Adrenal gland (tissue), 12 donors: Measurements from ENCODE around the gene GRAP2. TPM values are rescaled to one million over a fixed set of nuclear protein-coding genes. Genes with fewer than 3 reads are reported as not detected.

Source experiments
- DNase-seq, 7 donors: peaks; one replicate each; pipeline ENCODE4 v3.0.0-alpha.2; 2019 to 2020
- H3K27ac ChIP-seq, 5 donors: fragments of 200-600 bp; sonication (generic) in 4 of 5; 1 replicate in 3 of 5; 2 replicates in 2 of 5; pipeline versions ENCODE4 v1.5.1 to v1.8.0; 2016 to 2020; ENCODE audit warnings: mild to moderate bottlenecking in 1 of 5
- H3K27me3 ChIP-seq: fragments of 200-600 bp; 2 replicates; pipeline ENCODE4 v1.8.0; 2021
- H3K36me3 ChIP-seq, 2 donors: fragments of 200-600 bp; replicated peaks in 1 of 2; 1 replicate in 1 of 2; 2 replicates in 1 of 2; pipeline versions ENCODE4 v1.5.1 to v1.8.0; 2018 to 2022
- H3K4me1 ChIP-seq, 2 donors: fragments of 200-600 bp; replicated peaks in 1 of 2; 1 replicate in 1 of 2; 2 replicates in 1 of 2; pipeline versions ENCODE4 v1.5.1 to v1.8.0; 2018 to 2021
- H3K4me3 ChIP-seq, 4 donors: fragments of 200-600 bp; sonication (generic) in 3 of 4; one replicate each; pipeline ENCODE4 v1.5.1; 2016 to 2018
- H3K9me3 ChIP-seq, 3 donors: fragments of 200-600 bp; sonication (generic) in 1 of 3; replicated peaks in 1 of 3; 1 replicate in 2 of 3; 2 replicates in 1 of 3; pipeline versions ENCODE4 v1.5.1 to v1.8.0; 2016 to 2021
- CTCF ChIP-seq, 6 experiments: fragments of 450-650 bp in 4 of 6; fragments of 200-600 bp in 2 of 6; sonication (generic) in 1 of 6; IDR thresholded peaks; 1 replicate in 5 of 6; 2 replicates in 1 of 6; pipeline versions ENCODE4 v1.5.1 to v1.8.0; 2016 to 2021; ENCODE audit warnings: antibody characterized with exemption in 6 of 6, mild to moderate bottlenecking in 2 of 6, moderate library complexity in 1 of 6
- POLR2A ChIP-seq, 2 donors: fragments of 450-650 bp; IDR thresholded peaks; one replicate each; pipeline ENCODE4 v1.6.1; 2017; ENCODE audit warnings: antibody characterized with exemption in 2 of 2, mild to moderate bottlenecking in 2 of 2, moderate library complexity in 1 of 2
- WGBS, 4 donors: extraction: QIAGEN DNeasy Blood & Tissue Kit in 2 of 4; methylation state at CpG; one replicate each; pipeline versions ENCODE4 v1.1.5 to v1.1.7; 2013 to 2017; 5-methylcytosine and 5-hydroxymethylcytosine counted together
- intact Hi-C, 2 donors: fragments of 100-400 bp; cut with DNase I; formaldehyde crosslinking; loops; one replicate each; pipeline versions ENCODE4 v1.14.1 to v1.15.0; 2022 to 2023
- polyA plus RNA-seq, 3 donors: library from polyadenylated mRNA; stranded (reverse); fragments of 200-250 nt in 2 of 3; fragments of 350-450 nt in 1 of 3; fragmentation: Illumina TruSeq in 1 of 3; extraction: RNeasy Lipid Tissue Mini Kit (QIAGEN cat#74804) in 1 of 3; gene quantifications; one replicate each; pipeline ENCODE4 v1.2.3, GENCODE V29; 2013 to 2014
- total RNA-seq, 9 donors: library from RNA; depleted of rRNA in 4 of 9; stranded (reverse); fragments of >200 nt in 4 of 9; fragments of 120-200 nt in 1 of 9; fragmentation: NEBNext Ultra II Directional in 1 of 9; extraction: Animal tissue kit (Norgen Biotek cat#: 25700) in 1 of 9; gene quantifications; one replicate each; pipeline versions ENCODE4 v1.1.0 to v1.2.4, GENCODE V29; 2013 to 2023
- donor health status: healthy with polysubstance abuse.
- donor health status: Bipolar disorder and iron deficiency.
- donor health status: DM: yes; HTN: yes; CAD: no.
- donor health status: DM: no; HTN: no; CAD: no.
- donor health status: DM: no; HTN: no; CAD: no.
- donor health status: DM: yes; HTN: yes; CAD: no.

Gene GRAP2
- total and polyA plus RNA-seq, 12 donors, result 0.28 to 1.7 (median 0.61) TPM; not detected in 1

- H3K4me1 ChIP-seq, result peaks cover 0 to 6% of the 10 kb centered on the region in 2 donors
- TF ChIP-seq POLR2A (IDR thresholded peaks at IDR 0.05) (no peak), CTCF (IDR thresholded peaks at IDR 0.05) (no peak)
- no peak overlapping the region for H3K4me3 ChIP-seq
- no peaks in the 10 kb centered on the region for H3K27me3 ChIP-seq
- WGBS, 4 donors, result 55 to 67% (median 65%) methylated on average over 4 of the region's 4 CpGs
- no peak for DNase-seq
- H3K27ac ChIP-seq, result no peak overlapping the region
- H3K9me3 ChIP-seq, result no peaks in the 10 kb centered on the region
- intact Hi-C loops, result no loop called here
- no peaks in the 10 kb centered on the region for H3K36me3 ChIP-seq
These were observed 14.4 kb downstream of the GRAP2 start for GRCh38 chr22:39915295-39915726.

- 76 to 86% (median 79%) methylated on average over 3 of the region's 3 CpGs for WGBS, 4 donors
- Histone ChIP-seq H3K9me3 (no peaks in the 10 kb centered on the region), H3K27me3 (no peaks in the 10 kb centered on the region), H3K36me3 (no peaks in the 10 kb centered on the region), H3K27ac (no peak overlapping the region), H3K4me3 (no peak overlapping the region), H3K4me1 (peaks cover 0 to 6% of the 10 kb centered on the region in 2 donors)
- DNase-seq, result no peak
- intact Hi-C loops, result no loop called here
- no peak for TF ChIP-seq POLR2A (IDR thresholded peaks at IDR 0.05)
- no peak for TF ChIP-seq CTCF (IDR thresholded peaks at IDR 0.05)
These were observed 15.6 kb downstream of the GRAP2 start for GRCh38 chr22:39916496-39916895.

DNA sequence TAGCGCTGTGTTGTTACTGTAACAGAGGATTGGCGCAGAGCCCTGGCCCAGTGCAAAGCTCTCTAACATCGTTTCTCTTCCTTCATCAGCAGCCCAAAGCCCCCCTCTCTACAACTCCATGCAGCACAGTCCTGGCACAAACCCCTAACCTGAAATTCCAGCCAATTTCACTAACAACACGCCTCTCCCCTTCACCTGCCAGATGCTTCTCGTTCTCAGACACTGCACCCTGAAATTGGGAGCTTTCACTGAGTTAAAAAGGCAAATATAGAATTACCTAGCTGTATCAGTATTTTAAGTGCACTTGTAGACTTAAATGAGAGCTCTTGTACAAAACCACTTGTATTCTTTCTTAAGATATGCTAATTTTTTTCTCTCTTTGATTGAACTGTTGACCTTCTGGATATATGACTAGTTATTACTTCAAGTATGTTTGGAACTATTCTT lies 16.3 kb downstream of the GRAP2 start:
- peaks cover 0 to 6% of the 10 kb centered on the region in 2 donors for H3K4me1 ChIP-seq
- 79 to 81% (median 80%) methylated on average over 5 of the region's 5 CpGs for WGBS, 4 donors
- TF ChIP-seq CTCF (IDR thresholded peaks at IDR 0.05) (no peak), POLR2A (IDR thresholded peaks at IDR 0.05) (no peak)
- no peak for DNase-seq
- H3K36me3 ChIP-seq, result no peaks in the 10 kb centered on the region
- H3K9me3 ChIP-seq, result no peaks in the 10 kb centered on the region
- H3K27me3 ChIP-seq, result no peaks in the 10 kb centered on the region
- intact Hi-C loops, result no loop called here
- H3K27ac ChIP-seq, result no peak overlapping the region
- no peak overlapping the region for H3K4me3 ChIP-seq

DNA sequence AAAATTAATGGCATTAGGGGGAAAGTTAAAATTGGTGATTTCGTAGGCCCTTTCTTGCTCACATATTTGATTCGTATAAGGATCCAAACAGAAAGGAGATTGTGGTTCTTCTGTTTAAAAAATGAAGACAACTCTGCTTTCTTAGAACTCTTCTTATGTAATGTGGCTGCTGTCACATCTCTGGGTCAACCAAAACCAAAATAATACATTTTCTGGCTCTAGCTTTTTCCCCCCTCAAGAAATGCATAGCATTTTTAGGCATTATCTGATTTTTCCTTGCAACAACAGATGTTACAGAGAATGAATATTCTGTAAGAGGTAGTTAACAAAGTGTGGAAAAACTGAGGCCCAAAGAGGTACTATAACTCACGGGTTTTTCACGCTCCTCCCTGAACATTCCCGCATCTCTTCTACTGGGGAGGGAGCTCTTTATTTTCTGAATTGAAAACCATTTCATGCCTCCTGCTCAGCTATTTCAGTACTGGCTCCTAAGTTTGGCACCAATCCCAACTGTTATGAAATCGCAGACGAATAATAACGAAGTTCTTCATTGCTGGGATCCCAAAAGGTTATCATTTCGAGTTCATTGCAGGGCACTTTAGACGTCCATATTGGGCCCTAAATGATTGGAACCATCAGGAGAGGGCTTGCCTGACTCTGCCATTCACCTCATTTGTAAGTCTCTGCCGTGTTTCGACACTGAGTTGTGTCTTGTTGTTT lies 17.1 kb downstream of the GRAP2 start:
- WGBS, 4 donors, result 55 to 62% (median 59%) methylated on average over 12 of the region's 12 CpGs
- Histone ChIP-seq H3K36me3 (no peaks in the 10 kb centered on the region), H3K4me3 (no peak overlapping the region), H3K27ac (no peak overlapping the region), H3K27me3 (no peaks in the 10 kb centered on the region), H3K9me3 (no peaks in the 10 kb centered on the region), H3K4me1 (peaks cover 0 to 6% of the 10 kb centered on the region in 2 donors)
- TF ChIP-seq POLR2A (IDR thresholded peaks at IDR 0.05) (no peak), CTCF (IDR thresholded peaks at IDR 0.05) (no peak)
- intact Hi-C loops, result no loop called here
- DNase-seq, result peak in 1 of 7 donors; percentile 10
